Glomerular visceral epithelial cell (primary cell): Measurements from ENCODE around the gene LOXHD1.

Source experiments
- DNase-seq: peaks from one replicate; pipeline ENCODE4 v3.0.0-alpha.2; 2016; ENCODE audit errors: extremely low spot score

The LOXHD1 gene

DNA sequence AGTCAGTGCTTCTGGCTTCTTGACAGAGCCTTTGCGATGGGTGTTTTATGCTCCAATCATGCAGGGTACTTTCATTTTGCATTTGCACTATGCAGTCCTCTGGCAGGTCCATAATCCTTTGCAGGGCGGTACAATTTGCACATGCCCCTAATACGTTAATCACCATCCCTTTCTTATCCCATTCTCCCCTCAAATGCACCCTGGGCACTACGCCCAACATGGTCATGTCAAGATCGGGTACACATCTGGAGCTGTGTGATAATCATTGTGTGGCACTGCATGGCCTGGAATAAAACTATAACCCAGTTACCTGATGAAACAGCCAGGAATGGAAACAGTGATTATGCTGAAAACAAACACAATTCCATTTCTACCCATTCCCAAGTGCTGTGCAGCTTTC, 27.7 kb downstream of the LOXHD1 start:
- DNase-seq, result no peak

DNA sequence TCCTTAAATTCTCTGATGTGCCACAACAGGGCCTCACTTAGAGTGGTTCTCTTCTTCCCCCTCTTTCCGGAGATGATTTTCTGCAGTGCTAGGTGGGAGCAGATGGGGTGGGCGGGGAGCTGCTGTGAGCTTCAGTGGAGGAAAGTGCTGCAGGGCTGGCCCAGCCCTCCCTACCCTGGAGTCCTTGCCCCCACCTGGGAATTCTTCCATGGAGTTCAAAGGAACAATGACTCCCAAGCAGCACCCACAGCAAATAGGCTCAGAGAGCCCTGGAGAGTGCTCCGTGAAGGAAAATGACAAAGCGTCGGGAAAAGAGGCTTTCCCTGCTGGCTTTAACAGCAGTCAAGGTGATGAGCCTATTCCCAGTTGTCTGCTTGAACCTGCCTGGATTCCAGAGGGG, 28.8 kb downstream of the LOXHD1 start:
- DNase-seq, result no peak

DNA sequence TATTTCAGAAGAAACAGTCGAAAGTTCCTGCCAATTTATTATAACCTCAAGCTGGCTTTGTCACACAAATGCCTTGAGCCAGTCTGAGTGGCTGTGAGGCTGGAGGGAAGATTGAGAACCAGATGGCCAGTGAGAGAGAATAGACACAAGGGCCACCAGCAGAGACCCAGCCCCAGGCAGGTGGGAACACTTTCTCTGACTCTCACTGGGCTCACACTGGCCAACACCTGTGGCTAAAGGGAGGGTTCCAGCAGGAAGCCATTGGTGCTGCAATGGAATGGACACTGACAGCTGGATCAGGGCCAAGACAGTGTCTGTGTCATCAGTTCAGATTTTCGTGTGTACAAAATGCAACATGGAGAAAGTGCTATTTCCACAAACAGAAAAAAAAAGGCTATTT, 29.9 kb downstream of the LOXHD1 start:
- no peak for DNase-seq

DNA sequence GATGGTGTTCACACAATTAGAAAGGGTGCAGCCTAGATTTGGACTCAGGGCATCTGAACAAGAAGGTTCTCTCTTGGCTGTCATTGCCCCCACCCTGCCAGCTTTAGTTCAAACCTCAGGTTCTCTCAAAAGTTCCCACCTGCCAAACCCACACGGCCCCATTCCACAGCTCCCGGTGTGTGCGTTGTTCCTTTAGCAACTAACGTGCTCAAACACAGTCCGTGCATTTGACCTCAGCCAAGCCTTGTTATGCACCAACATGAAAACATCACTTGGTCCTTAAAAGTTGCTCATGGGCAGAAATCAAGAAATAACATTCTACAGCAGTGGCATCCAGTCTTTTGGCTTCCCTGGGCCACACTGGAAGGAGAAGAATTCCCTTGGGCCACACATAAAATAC, 32.0 kb downstream of the LOXHD1 start:
- no peak for DNase-seq

DNA sequence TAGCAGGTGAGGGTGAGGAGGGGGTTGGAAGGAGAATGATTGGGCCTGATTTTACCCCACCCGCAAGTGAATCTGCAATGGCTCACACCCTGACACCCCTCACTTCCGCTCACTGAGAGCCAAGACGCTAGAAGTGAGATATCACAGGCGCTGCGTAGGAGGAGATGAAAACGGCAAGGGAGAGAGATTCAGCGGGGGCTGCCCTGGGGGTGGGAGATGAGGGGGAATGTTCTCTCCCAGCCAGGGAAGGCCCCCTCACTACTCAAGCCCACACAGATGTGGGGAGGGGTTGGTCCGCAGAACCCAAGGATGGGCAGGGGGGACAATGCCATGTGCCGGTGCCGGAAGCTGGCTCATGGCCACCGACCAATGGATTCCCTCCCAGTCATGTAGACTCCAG, 32.9 kb downstream of the LOXHD1 start:
- DNase-seq, result no peak

DNA sequence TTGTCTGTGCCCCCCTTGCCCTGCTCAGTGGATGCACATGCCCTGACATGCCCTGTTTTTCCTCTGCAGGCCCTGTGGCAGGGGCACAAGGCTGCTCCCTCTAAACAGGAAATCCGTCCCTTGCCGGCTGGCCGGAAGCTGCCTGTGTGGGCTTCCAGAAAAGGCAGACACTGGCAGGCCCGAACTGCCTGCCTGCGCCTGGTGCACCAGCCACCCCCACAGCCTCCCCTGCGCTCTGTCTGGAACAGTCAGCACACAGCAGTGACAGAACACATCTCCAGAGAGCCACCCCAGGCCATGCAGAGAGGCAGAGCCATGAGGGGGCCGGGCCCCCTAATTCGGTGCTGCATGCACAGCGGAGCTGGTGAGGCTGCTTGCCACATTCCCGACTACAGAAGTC, 33.5 kb downstream of the LOXHD1 start:
- DNase-seq, result no peak

DNA sequence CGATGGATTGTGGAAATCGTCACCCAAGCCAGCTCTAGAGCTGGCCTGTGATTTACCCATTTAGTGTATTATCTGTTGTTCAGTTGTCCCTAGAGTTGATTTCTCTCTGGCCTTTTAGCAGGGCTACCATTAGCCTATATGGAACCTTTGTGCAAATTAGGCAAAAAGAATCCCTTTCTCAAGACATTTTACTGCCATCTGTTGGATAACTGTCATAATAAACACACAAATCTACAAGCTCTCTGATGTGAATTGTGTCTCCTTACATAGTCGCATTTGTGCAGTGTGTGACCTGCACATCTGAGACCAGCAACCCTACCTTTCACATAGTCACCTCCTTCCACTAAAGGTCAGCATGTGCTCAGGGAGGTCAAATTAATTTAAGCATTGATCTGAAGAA, 34.0 kb downstream of the LOXHD1 start:
- DNase-seq, result no peak

DNA sequence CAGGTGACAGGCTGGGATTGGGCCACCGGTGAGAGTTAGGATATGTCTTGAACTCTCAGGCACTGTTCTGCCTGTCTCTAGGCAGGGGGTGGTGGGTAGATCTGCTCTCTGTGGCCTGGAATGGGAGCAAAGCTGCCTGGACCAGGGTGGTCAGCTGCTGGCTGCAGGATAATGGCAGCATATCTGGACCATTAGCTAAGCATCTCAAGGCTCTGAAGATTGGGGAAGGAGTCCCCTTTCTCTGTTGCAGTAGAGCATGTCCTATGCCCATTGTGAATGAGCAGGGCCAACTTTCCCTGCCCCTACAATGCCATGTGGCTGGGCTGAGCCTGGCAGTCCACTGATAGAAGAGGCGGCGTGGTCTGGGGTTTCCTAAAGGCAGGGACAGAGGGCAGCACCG, 34.6 kb downstream of the LOXHD1 start:
- DNase-seq, result no peak

DNA sequence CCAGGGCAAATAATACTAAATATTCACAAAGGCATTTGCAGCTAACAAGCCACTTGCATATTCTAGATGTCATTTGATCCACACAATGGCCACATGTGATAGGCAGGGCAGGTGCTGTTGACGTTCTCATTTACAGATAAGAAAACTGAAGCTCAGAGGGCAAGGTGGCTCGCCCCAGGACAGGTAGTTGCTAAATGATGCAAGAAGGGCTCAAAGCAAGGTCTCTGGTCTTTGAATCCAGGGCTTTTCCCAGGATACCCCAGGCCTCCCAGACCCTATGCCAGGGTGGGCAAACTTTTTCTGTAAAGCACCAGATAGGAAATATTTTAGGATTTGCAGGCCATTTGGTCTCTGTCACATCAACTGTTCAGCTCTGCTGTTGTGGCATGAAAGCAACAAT, 35.1 kb downstream of the LOXHD1 start:
- DNase-seq, result no peak

DNA sequence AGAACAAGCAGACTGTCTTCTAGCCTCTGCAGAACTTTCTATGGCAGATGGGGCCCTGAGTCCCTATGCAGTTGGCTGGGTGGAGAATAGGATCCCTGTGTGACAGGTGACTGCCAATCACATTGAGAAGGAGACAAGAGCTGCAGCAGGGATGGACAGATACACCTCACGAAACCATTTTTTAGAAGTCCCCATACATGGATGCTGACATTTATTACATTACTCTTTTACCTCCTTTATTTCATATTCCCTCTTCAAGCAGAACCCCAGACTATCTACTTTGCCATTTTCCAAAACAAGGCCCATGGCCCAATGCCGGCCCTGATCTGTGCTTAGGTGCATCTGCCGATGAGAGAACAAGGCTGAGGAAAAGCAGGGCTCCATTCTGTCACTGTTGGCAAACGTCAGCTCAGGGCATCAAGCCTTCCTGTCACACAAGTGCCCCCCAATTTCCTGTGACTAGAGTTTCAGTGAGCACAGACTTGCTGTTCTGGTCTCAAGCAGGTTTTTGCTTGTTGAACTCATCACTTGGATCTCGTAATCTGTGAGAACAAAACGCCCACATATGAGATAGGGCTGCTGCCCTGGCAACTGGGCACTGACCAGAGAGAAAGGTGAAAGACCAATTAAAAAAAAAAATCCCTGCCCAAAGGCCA, 35.8 kb downstream of the LOXHD1 start:
- DNase-seq, result no peak

DNA sequence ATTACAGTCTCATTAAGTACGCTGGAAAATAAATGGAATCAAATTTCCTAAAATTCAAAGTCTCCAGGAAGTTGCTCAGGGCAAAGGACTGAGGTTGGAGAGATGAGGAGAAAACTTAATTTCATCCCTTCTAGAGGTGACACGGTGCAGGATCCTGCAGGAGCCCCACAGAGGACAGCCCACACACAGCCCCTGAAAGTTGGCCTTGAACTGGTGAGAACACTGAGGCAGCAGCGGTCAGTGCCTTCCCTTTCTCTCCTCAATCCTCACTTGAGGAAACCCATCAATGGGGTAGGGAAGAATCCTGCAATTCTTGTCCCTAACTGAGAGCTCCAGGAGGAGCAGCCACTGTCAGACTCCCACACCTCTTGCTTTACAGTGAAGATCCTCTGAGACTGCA, 37.5 kb downstream of the LOXHD1 start:
- no peak for DNase-seq

DNA sequence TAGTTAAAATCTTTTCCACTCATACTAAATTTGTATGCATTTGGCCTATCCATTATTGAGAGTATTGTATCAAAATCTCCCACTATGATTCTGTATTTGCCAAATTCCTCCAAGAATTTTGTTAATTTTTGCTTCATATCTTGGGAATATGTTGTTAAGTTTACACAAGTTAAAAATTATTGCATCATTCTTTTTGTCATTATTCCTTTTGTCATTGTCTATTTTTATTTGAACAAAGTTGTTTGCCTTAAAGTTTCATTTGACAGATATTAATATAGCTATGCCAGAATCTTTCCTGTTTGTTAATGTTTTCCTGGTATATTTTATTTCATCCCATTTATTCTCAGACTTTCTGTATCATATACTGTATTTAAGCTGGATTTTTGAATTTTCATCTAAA, 41.3 kb downstream of the LOXHD1 start:
- DNase-seq, result no peak

DNA sequence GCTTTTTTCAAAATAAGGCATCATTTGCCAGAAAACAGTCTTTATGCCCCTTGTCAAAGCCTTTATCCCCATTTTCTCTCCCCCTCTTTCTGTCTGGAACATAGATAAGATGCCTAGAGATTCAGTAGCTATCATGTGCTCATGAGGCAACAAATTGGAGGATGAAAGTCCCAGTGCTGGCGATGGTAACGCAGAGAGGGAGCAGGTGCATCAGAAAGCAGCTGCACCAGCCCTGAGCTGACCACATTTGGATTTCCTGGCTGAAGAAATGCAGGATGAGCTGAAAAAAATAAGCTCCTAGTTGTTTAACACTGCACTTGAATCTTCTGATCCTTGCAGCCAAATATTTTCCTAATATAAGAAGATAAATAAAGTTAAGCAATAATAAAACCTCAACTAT, 48.0 kb downstream of the LOXHD1 start:
- DNase-seq, result no peak

DNA sequence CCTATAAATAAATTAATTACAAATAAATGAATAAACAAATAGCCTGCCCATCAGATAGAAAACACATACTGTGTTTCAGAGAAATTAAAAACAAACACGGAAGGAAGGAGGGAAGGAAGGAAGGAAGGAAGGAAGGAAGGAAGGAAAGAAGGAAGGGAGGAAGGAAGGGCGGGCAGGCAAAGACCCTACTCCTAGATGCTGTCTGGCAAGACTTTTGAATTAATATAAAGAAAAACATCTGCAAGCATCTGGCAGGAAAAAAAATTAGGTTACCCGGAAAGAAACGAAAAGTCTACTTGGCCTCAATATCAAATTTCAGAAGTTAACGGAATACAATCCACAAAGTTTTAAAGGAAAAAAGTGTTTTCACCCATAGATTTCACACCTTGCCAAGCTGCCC, 49.1 kb downstream of the LOXHD1 start:
- no peak for DNase-seq

DNA sequence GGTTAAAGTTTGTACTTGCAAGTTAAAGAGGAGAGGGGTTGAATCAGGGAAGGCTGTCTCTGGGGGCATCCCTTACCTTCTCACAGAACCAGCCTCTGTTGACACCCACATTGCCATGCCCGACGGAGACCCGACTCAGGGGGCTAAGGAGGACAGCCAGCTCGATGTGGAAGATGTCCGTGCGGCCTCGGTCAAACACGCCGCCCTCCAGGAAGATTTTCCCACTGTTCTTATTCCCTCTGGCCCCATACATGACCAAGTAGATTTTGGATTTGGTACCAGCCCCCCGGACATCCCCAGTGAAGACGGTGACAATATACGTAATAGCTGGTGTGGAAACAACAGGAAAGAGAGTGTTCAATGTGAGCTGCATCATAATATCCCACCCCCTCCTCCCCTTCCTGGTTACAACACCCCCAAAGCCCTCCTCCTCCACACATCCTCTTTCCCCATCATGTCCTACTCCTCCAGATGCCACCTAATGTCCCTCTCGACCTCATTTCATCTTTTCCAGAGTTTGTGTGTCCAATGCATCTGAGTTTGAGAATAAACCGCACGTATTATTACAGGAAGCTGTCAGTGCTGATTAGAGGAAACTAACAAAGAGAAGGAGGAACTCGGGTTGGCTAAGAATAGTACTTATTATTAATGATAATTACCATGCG, 55.7 kb downstream of the LOXHD1 start:
- no peak for DNase-seq

DNA sequence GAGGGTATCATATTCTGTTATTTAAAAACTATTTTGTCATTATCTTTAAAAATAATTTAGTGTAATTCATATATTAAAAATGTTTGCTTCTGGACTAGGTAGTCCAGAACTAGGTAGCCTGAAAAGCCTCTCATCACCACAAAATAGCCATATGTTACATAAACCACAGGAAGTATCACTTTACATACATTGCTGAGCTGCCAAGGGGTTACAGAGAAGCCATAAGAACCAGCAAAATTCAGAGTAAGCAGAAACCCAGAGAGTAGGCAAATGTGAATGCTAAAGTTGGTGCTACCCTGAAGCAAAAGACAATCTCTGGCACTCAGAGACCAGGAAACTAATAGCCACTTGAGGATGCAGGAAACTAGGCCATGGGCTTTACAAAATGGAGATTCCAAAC, 60.9 kb downstream of the LOXHD1 start:
- DNase-seq, result no peak

DNA sequence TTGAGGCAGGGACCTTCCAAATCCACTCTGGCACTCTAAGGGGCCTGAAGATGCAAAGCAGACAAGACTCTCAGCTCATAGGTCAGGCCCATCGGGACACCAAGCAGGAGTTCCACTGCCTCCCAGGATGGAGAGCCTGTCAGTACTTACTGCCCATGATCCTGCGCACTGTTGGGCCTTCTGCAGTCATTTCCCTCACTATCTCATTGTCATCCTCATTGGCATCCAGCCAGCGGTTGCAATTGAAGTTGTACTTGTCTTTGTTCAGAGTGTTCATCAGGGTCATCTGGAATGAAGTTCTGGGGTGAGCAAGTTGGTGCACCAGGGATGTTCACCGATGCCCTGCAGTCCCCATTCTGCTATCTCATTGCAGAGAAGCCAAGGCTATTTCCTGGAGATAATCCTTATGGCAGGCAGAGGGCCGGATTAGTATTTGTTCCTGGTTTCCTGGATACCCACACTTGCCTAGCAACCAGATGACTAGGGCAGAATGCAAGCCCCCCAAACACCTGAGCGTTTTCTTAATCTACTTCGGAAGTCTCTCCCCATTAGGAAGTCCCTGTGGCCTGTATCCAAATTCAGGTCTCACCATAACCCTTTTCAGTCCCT, 65.1 kb downstream of the LOXHD1 start:
- DNase-seq, result no peak

DNA sequence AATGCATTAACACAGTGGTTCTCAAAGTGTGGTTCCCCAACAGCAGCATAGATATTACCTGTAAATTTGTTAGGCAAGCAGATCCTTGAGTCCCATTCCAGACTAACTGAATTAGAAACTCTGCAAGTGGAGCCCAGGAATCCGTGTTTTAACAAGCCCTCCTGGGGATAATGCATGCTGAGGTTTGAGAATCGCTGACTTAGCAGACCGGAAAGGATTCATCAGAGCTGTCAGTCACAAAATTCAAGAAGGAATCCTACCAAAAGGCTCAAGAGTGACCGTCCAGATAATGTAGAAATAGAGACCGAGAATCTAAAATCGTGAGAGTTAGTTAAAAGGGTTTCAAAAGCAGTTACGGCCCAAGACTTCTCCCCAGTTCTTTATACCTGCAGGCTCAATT, 66.9 kb downstream of the LOXHD1 start:
- no peak for DNase-seq

DNA sequence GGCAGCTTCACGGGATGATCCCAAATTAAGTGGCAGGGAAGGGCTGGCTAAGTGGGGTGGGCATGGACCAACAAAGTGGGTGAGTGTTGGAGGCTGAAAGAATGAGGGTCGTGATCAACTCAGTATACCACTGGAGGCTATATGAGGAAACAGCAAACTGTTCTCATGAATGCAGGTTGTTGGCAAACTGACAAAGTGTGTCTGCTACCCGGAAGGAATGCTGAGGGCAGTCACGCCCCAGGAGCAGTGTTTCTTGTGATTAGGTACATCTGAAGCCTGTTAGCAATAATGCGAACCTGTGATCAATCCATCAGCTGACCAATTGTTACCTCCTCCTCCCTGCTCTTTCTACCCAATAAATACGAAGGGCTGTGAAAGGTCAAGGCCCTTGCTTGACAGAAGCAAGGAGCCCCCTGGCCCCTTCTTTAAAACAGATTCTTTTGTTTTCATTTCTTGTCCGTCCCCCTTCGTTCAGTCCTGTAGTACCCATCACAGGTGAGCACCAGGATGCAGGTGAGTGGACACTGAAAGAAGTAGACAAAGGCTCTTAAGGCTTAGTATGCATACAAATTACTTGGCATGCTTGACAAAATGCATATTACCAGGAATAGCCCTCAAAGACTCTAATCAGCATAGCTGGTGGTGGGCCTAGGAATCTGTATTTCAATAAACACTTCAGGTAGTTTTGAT, 67.9 kb downstream of the LOXHD1 start:
- no peak for DNase-seq

DNA sequence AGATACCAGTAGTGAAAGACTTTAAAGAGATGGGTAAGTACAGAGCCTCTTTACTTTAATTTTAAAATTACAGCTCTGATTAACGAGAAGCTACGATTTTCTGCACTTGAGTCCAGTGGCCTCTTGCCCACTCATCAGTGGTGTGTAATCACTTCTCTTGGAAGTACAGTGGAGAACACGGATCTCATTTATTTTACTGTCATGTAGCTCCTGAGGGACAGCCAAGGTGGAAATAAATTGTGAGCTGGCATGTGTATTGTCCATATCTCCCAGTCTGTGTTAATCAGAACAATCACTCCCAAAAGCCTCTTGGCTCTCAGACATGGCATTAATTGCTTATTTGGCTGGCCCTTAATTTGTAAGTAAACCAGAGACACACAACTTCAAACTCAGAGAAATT, 69.4 kb downstream of the LOXHD1 start:
- DNase-seq, result no peak

DNA sequence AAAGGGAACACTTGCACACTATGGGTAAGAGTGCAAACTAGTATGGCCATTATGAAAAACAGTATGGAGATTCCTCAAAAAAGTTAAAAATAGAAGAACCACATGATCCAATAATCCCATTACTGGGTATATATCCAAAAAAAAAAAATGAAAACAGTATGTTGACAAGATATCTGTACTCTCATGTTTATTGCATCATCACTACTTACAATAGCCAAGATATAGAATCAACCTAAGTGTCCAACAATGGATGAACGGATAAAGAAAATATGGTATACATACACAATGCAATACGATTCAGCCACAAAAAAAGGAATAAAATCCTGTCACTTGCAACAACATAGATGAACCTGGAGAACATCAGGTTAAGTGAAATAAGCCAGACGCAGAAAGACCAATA, 73.3 kb downstream of the LOXHD1 start:
- DNase-seq, result no peak

DNA sequence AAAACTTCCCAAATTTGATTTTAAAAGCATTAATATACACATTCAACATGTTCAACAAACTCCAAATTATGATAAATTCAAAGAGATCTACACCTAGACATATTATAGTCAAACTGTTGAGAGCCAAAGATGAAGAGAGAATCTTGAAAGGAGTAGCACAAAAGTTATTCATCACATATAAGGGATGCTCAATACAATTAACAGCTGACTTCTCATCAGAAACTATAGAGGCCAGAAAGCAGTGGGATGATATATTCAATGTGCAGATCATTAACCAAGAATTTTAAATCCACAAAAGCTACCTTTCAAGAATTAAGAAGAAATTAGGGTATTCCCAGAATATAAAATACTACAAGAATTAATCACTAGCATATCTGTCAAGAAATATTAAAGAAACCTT, 75.4 kb downstream of the LOXHD1 start:
- DNase-seq, result no peak

DNA sequence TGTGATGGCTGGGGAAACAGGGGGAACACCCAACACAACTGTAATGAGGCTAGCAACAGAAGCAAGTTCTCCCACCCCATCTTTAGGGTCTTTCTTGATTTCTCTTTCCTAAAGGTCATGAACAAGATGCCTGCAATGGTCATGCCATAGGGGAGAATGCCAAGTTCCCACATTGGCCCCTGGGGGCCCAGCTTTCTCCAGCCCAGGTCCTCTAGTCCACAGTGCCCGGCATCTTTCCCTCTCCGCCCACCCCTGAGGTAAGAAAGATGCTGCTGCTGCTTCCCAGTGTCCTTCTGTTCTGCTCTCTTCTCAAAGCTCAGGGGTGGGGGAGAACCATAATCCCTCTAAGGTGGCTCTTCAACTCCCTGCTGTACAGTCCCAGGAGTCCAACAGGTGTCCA, 78.0 kb downstream of the LOXHD1 start:
- no peak for DNase-seq
